Endothelial cell of umbilical vein (primary cell): ENCODE data around the gene MAP2K5.

Experiments used
- EZH2 ChIP-seq: IDR thresholded peaks from 2 replicates; pipeline ENCODE4 v1.6.1; 2012; ENCODE audit warnings: borderline replicate concordance, low read depth, mild to moderate bottlenecking, moderate library complexity, low read length, inconsistent platforms; ENCODE audit not compliant: severe bottlenecking
- FOS ChIP-seq: IDR thresholded peaks from 2 replicates; pipeline ENCODE4 v1.6.1; 2011; ENCODE audit warnings: mild to moderate bottlenecking, low read length, moderate library complexity, borderline replicate concordance; ENCODE audit not compliant: insufficient read depth
- JUN ChIP-seq: IDR thresholded peaks from 2 replicates; pipeline ENCODE4 v1.6.1; 2011; ENCODE audit warnings: borderline replicate concordance, low read depth; ENCODE audit not compliant: insufficient read length, insufficient read depth
- POLR2A ChIP-seq: IDR thresholded peaks from 2 replicates; pipeline ENCODE4 v1.6.1; 2012; ENCODE audit warnings: low read depth, mild to moderate bottlenecking, control low read depth, low read length
- POLR2AphosphoS5 ChIP-seq: IDR thresholded peaks from 2 replicates; pipeline ENCODE4 v1.6.1; 2012; ENCODE audit warnings: low read depth, mild to moderate bottlenecking, control low read depth, low read length, moderate library complexity; ENCODE audit not compliant: insufficient read depth
- TF ChIP-seq, protein P1 (sequence below), 2 donors: IDR thresholded peaks; 1 replicate in 1 of 2; 2 replicates in 1 of 2; pipeline ENCODE4 v1.5.1; 2011; ENCODE audit warnings: low read length in 2 of 2, mild to moderate bottlenecking in 2 of 2, moderate library complexity in 2 of 2, control low read depth in 1 of 2, inconsistent platforms in 1 of 2, low read depth in 1 of 2; ENCODE audit not compliant: insufficient read depth in 1 of 2; ENCODE audit errors: extremely low read depth in 1 of 2
- TF ChIP-seq, protein P2 (sequence below): IDR thresholded peaks from 2 replicates; pipeline ENCODE4 v1.6.1; 2011; ENCODE audit not compliant: insufficient read depth, insufficient read length

DNA sequence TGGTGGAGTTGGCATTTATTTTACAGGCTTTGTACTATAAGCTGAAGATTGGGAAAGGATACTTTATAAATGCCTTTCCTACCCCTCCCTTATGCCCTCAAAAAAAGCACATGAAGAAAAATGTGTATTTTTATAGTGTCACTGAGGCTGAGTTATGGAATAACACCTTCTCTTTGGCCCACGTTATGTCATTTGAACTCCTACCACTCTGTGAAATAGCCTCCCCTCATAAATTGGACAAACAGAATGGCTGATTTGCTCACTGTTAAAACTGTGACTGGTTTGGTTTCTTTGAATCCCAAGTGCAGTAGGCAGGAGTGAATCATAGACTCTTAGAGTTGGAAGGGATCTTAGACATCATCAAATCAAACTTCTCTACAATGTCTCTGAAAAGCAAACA, 187.6 kb downstream of the MAP2K5 start:
- no peak for TF ChIP-seq POLR2A
- TF ChIP-seq, protein P1, sequence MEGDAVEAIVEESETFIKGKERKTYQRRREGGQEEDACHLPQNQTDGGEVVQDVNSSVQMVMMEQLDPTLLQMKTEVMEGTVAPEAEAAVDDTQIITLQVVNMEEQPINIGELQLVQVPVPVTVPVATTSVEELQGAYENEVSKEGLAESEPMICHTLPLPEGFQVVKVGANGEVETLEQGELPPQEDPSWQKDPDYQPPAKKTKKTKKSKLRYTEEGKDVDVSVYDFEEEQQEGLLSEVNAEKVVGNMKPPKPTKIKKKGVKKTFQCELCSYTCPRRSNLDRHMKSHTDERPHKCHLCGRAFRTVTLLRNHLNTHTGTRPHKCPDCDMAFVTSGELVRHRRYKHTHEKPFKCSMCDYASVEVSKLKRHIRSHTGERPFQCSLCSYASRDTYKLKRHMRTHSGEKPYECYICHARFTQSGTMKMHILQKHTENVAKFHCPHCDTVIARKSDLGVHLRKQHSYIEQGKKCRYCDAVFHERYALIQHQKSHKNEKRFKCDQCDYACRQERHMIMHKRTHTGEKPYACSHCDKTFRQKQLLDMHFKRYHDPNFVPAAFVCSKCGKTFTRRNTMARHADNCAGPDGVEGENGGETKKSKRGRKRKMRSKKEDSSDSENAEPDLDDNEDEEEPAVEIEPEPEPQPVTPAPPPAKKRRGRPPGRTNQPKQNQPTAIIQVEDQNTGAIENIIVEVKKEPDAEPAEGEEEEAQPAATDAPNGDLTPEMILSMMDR (IDR thresholded peaks at IDR 0.05; ENCODE audit: extremely low read depth in 1 of 2, insufficient read depth in 1 of 2, low read depth in 1 of 2, low read length in 2 of 2) = no peak
- TF ChIP-seq JUN = no peak
- no peak for TF ChIP-seq POLR2AphosphoS5
- TF ChIP-seq, protein P2, sequence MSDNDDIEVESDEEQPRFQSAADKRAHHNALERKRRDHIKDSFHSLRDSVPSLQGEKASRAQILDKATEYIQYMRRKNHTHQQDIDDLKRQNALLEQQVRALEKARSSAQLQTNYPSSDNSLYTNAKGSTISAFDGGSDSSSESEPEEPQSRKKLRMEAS = no peak
- no peak for TF ChIP-seq EZH2
- no peak for TF ChIP-seq FOS
